Kidney tubule cell (primary cell): ENCODE measurements around the gene PCNT.

Source experiments
- DNase-seq: peaks from one replicate; pipeline ENCODE4 v3.0.0-alpha.2; 2018; ENCODE audit warnings: low spot score

PCNT gene

GRCh38 chr21:46483300-46484295 lies 159.6 kb downstream of the PCNT start:
- DNase-seq: no peak

- DNase-seq: no peak
These were observed 162.6 kb downstream of the PCNT start for GRCh38 chr21:46486481-46487126.

GRCh38 chr21:46489162-46489663 lies 165.3 kb downstream of the PCNT start:
- DNase-seq: no peak

GRCh38 chr21:46489800-46490199 lies 165.8 kb downstream of the PCNT start:
- DNase-seq: no peak

- no peak for DNase-seq
These were observed 167.6 kb downstream of the PCNT start for GRCh38 chr21:46491553-46491952.

- no peak for DNase-seq
These were observed 168.9 kb downstream of the PCNT start for GRCh38 chr21:46492851-46493250.

GRCh38 chr21:46493828-46494227 lies 169.9 kb downstream of the PCNT start:
- no peak for DNase-seq
